Stomach (tissue), 4 donors: Measurements from ENCODE around the gene SH3GL2.

Experiments used
- CTCF ChIP-seq, 7 experiments: fragments of 450-650 bp in 4 of 7; fragments of 200-600 bp in 3 of 7; sonication (generic) in 3 of 7; IDR thresholded peaks; one replicate each; pipeline ENCODE4 v1.5.1; 2016 to 2019; ENCODE audit warnings: antibody characterized with exemption in 7 of 7, control low read depth in 2 of 7, mild to moderate bottlenecking in 1 of 7
- POLR2A ChIP-seq, 4 donors: fragments of 450-650 bp; IDR thresholded peaks; one replicate each; pipeline ENCODE4 v1.6.1; 2016; ENCODE audit warnings: antibody characterized with exemption in 4 of 4, control low read depth in 2 of 4, mild to moderate bottlenecking in 1 of 4, moderate library complexity in 1 of 4
- POLR2AphosphoS5 ChIP-seq, 3 donors: sonication (generic); formaldehyde crosslinking; IDR thresholded peaks; one replicate each; pipeline ENCODE4 v1.6.1; 2016; ENCODE audit warnings: antibody characterized with exemption in 3 of 3

DNA sequence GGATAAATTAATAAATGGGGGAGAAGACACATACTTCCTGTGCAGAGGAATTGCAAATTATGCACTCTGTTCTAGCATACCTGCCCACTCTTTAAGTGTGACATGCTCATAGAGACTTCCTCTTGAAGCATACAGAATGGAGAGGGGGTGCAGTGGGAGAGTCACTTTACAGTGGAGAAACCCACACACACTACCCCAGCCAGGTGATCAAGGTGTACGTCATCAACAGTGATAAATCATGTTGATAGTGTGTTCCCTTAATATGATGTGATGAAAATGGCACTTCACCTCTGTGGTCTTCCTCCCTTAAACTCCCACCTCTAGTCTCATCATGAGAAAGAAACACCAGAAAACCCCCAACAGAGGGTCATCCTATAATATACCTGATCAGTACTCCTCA, 110.0 kb downstream of the SH3GL2 start:
- TF ChIP-seq POLR2A (IDR thresholded peaks at IDR 0.05) (no peak), POLR2AphosphoS5 (IDR thresholded peaks at IDR 0.05) (no peak), CTCF (IDR thresholded peaks at IDR 0.05) (no peak)
